ENCODE data around the gene SPATA20. TPM values are rescaled to one million over a fixed set of nuclear protein-coding genes. Genes with fewer than 3 reads are reported as not detected.

SPATA20 gene
- polyA plus RNA-seq, 2 of the 4 experiments (the other 2 are of a cell fraction) = 34.4 to 110 TPM

DNA sequence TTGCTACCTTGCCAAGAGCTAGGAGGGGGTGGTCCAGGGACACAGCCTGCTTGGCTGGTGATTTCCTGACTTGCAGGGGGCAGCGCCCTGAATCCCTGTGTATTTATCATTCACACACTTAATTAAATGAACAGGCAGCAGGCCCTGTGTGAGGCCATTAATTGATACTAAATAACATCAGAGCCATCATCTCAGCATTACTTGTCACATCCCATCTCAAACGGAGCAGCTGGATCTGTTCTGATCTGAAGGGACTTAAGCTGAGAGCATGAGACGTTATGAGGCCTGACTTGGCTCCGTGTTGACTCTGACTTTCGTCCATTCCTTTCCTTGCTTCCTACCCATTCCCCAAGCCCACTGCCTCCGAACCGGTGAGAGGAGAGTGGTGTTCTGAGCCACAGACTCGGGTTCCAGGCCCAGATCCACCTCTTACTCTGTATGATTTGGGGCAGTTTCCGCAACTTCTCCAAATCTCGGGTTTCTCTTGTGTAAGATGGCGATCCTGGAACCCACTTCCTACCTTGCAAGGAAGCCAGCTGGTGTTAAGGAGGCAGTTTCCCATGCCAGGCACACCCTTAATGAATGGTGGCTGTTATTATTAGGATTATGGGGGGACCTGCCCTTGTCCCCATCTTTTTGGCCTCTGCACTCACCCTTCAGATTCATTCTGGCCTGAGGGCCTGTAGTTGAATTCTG lies 47.3 kb downstream of the SPATA20 start:
- DNase-seq (ENCODE audit: low read depth in 1 of 2, low spot score in 1 of 2) = no peak
- no peaks in the 10 kb centered on the region for H3K4me1 ChIP-seq
- WGBS (ENCODE audit: missing lambda C conversion rate) = 82% methylated on average over 11 of the region's 11 CpGs
- FAIRE-seq = no peak
- no peak for ATAC-seq
- CTCF ChIA-PET = interaction anchor here (0.8 to 2.2 kb wide), 3 partner anchors 32 to 45 kb away, joined by 3 to 10 read pairs (median 4); no protein-coding TSS in a partner anchor
- H3K4me3 ChIP-seq = no peak overlapping the region
- no peak overlapping the region for H3K27ac ChIP-seq
- POLR2A ChIA-PET = no interaction called here
- H3K9me3 ChIP-seq = no peaks in the 10 kb centered on the region
- H3K4me2 ChIP-seq = no peak overlapping the region
- TF ChIP-seq JUN (IDR thresholded peaks at IDR 0.05) = no peak
- no peak for TF ChIP-seq ZSCAN20 (CRISPR knock-in tag; IDR thresholded peaks at IDR 0.05)
- TF ChIP-seq JUNB (IDR thresholded peaks at IDR 0.05) = no peak
- TF ChIP-seq, protein P1, sequence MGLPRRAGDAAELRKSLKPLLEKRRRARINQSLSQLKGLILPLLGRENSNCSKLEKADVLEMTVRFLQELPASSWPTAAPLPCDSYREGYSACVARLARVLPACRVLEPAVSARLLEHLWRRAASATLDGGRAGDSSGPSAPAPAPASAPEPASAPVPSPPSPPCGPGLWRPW (IDR thresholded peaks at IDR 0.05) = no peak
- no peak for TF ChIP-seq TFCP2L1 (CRISPR knock-in tag; IDR thresholded peaks at IDR 0.05)
- no peak for TF ChIP-seq ZNF302 (CRISPR knock-in tag; IDR thresholded peaks at IDR 0.05)
- no peak for TF ChIP-seq CHD4 (IDR thresholded peaks at IDR 0.05; ENCODE audit: borderline replicate concordance)
- TF ChIP-seq PBX3 (IDR thresholded peaks at IDR 0.05) = no peak
- no peak for TF ChIP-seq ZC3H11A (IDR thresholded peaks at IDR 0.05)
- TF ChIP-seq POLR2AphosphoS2 (conservative IDR thresholded peaks at IDR 0.05; ENCODE audit: low read length) = no peak
- TF ChIP-seq, protein P2, sequence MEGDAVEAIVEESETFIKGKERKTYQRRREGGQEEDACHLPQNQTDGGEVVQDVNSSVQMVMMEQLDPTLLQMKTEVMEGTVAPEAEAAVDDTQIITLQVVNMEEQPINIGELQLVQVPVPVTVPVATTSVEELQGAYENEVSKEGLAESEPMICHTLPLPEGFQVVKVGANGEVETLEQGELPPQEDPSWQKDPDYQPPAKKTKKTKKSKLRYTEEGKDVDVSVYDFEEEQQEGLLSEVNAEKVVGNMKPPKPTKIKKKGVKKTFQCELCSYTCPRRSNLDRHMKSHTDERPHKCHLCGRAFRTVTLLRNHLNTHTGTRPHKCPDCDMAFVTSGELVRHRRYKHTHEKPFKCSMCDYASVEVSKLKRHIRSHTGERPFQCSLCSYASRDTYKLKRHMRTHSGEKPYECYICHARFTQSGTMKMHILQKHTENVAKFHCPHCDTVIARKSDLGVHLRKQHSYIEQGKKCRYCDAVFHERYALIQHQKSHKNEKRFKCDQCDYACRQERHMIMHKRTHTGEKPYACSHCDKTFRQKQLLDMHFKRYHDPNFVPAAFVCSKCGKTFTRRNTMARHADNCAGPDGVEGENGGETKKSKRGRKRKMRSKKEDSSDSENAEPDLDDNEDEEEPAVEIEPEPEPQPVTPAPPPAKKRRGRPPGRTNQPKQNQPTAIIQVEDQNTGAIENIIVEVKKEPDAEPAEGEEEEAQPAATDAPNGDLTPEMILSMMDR (IDR thresholded peaks at IDR 0.05) = no peak
- no peak for TF ChIP-seq EP300 (IDR thresholded peaks at IDR 0.05)
- no peak for TF ChIP-seq HDAC2 (IDR thresholded peaks at IDR 0.05)
- TF ChIP-seq, protein P3, sequence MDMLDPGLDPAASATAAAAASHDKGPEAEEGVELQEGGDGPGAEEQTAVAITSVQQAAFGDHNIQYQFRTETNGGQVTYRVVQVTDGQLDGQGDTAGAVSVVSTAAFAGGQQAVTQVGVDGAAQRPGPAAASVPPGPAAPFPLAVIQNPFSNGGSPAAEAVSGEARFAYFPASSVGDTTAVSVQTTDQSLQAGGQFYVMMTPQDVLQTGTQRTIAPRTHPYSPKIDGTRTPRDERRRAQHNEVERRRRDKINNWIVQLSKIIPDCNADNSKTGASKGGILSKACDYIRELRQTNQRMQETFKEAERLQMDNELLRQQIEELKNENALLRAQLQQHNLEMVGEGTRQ (IDR thresholded peaks at IDR 0.05) = no peak

GRCh38 chr17:50594892-50595291 lies 47.9 kb downstream of the SPATA20 start:
- DNase-seq (ENCODE audit: low read depth in 1 of 2, low spot score in 1 of 2) (no peak), ATAC-seq (no peak), FAIRE-seq (no peak)
- CTCF ChIA-PET = interaction anchor here (1.4 kb wide), 1 partner anchor 44 kb away, joined by 4 read pairs; no protein-coding TSS in a partner anchor
- POLR2A ChIA-PET = no interaction called here
- H3K4me3 ChIP-seq = no peak overlapping the region
- no peak overlapping the region for H3K4me2 ChIP-seq
- H3K4me1 ChIP-seq = no peaks in the 10 kb centered on the region
- H3K9me3 ChIP-seq = no peaks in the 10 kb centered on the region
- H3K27ac ChIP-seq = no peak overlapping the region
- WGBS (ENCODE audit: missing lambda C conversion rate) = 90% methylated on average over 21 of the region's 21 CpGs
- TF ChIP-seq NR3C1 (IDR thresholded peaks at IDR 0.05) (no peak), MAX (IDR thresholded peaks at IDR 0.05) (no peak), RARB (CRISPR knock-in tag; IDR thresholded peaks at IDR 0.05) (no peak), CHD2 (IDR thresholded peaks at IDR 0.05; ENCODE audit: low read length, partially characterized antibody) (no peak), RNF2 (IDR thresholded peaks at IDR 0.05; ENCODE audit: borderline replicate concordance, low read depth) (no peak), MAFK (IDR thresholded peaks at IDR 0.05; ENCODE audit: partially characterized antibody) (no peak), GATA3 (IDR thresholded peaks at IDR 0.05; ENCODE audit: borderline replicate concordance) (no peak), ESRRA (IDR thresholded peaks at IDR 0.05; ENCODE audit: borderline replicate concordance, low read length) (no peak), RAD21 (conservative IDR thresholded peaks at IDR 0.05 in 1 of 2, IDR thresholded peaks at IDR 0.05 in 1 of 2) (no peak), TFCP2L1 (CRISPR knock-in tag; IDR thresholded peaks at IDR 0.05) (no peak), HOXB13 (CRISPR knock-in tag; IDR thresholded peaks at IDR 0.05; ENCODE audit: low read depth) (no peak)
- TF ChIP-seq, protein P4, sequence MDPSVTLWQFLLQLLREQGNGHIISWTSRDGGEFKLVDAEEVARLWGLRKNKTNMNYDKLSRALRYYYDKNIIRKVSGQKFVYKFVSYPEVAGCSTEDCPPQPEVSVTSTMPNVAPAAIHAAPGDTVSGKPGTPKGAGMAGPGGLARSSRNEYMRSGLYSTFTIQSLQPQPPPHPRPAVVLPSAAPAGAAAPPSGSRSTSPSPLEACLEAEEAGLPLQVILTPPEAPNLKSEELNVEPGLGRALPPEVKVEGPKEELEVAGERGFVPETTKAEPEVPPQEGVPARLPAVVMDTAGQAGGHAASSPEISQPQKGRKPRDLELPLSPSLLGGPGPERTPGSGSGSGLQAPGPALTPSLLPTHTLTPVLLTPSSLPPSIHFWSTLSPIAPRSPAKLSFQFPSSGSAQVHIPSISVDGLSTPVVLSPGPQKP (IDR thresholded peaks at IDR 0.05; ENCODE audit: low read depth, low read length) = no peak
- TF ChIP-seq, protein P5, sequence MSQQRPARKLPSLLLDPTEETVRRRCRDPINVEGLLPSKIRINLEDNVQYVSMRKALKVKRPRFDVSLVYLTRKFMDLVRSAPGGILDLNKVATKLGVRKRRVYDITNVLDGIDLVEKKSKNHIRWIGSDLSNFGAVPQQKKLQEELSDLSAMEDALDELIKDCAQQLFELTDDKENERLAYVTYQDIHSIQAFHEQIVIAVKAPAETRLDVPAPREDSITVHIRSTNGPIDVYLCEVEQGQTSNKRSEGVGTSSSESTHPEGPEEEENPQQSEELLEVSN (IDR thresholded peaks at IDR 0.05; ENCODE audit: borderline replicate concordance, low read depth) = no peak
- TF ChIP-seq, protein P6, sequence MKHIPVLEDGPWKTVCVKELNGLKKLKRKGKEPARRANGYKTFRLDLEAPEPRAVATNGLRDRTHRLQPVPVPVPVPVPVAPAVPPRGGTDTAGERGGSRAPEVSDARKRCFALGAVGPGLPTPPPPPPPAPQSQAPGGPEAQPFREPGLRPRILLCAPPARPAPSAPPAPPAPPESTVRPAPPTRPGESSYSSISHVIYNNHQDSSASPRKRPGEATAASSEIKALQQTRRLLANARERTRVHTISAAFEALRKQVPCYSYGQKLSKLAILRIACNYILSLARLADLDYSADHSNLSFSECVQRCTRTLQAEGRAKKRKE (CRISPR knock-in tag; IDR thresholded peaks at IDR 0.05; ENCODE audit: low read depth) = no peak
- TF ChIP-seq, protein P7, sequence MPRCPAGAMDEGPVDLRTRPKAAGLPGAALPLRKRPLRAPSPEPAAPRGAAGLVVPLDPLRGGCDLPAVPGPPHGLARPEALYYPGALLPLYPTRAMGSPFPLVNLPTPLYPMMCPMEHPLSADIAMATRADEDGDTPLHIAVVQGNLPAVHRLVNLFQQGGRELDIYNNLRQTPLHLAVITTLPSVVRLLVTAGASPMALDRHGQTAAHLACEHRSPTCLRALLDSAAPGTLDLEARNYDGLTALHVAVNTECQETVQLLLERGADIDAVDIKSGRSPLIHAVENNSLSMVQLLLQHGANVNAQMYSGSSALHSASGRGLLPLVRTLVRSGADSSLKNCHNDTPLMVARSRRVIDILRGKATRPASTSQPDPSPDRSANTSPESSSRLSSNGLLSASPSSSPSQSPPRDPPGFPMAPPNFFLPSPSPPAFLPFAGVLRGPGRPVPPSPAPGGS (IDR thresholded peaks at IDR 0.05) = no peak
- TF ChIP-seq, protein P3 (IDR thresholded peaks at IDR 0.05) = no peak

Data from A549 (cell line).